ENCODE data around the gene PEBP1.
"Not testable (repeated sequence)": the region's sequence is repeated elsewhere in the genome, so short reads cannot be mapped to it uniquely, and the experiment has no call there.

The PEBP1 gene
- 81.6 to 119 (median 101) reads per million in 4 donors for total RNA-seq

DNA sequence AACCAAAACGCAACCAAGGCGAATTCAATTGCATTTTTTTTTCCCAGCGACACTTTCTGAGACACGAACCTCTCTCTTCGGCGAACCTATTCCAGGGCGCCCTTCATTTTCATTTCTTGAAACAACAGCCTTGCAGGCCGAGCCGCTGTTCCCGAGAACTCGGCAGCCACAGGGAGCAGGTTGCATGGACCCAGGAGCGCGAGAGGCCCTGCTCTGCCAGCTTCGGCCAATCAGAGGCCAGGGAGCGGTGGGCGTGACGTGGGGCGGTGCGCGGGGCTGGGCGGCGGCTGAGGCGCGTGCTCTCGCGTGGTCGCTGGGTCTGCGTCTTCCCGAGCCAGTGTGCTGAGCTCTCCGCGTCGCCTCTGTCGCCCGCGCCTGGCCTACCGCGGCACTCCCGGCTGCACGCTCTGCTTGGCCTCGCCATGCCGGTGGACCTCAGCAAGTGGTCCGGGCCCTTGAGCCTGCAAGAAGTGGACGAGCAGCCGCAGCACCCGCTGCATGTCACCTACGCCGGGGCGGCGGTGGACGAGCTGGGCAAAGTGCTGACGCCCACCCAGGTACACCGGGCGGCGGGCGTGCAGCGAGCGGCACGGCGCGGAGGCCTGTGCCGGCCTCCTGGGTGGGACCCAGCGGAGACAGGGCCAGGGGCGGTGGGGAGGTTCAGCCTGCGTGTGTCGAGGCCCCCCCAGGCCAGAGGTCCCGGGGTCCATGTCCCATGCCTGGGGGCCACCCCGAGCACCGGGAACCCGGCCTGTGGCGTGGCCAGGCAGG lies at the start of gene PEBP1:
Gene PEBP1 (plus strand): TSS at position 337 of the 771 bp plus-strand sequence. CDS start 86 bp downstream, at position 423.
- peak; percentile 81 to 92 (median 88) for DNase-seq

GRCh38 chr12:118089782-118090181 lies 46.1 kb upstream of the PEBP1 start:
- no peak for DNase-seq

DNA sequence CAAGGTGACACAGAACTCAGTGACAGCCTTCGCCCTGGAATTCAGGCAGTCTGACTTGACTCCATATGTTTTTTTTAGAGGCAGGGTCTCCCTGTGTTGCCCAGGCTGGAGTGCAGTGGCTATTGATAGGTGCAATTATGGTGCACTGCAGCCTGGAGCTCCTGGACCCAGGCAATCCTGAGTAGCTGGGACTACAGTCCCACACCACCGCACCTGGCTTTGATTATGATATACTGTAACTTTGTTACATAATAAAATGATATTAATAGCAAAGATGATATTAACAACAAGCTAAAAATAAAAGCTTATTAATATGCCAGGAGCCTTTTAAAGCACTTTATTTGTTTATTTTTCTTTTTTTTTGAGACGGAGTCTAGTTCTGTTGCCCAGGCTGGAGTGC lies 41.9 kb upstream of the PEBP1 start:
- no peak for DNase-seq

DNA sequence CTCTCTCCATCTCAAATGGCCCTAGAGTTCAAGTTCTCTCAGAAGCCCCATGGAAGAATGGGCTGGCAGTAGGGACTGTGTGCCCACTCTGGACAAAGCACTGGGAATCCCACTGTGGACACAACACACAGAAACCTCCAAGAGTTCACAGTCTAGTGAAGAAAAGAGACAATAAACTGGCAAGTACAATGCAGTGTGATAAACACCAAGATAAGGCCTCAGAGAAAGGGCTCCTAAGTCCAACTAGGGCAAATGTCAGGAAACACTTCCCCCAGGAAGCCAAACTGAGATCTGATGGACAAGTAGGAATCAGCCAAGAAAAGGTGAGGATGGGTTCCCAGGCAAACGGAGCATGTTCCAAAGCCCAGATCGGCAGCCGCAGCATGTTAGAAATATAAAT lies 37.5 kb upstream of the PEBP1 start:
- DNase-seq = no peak

DNA sequence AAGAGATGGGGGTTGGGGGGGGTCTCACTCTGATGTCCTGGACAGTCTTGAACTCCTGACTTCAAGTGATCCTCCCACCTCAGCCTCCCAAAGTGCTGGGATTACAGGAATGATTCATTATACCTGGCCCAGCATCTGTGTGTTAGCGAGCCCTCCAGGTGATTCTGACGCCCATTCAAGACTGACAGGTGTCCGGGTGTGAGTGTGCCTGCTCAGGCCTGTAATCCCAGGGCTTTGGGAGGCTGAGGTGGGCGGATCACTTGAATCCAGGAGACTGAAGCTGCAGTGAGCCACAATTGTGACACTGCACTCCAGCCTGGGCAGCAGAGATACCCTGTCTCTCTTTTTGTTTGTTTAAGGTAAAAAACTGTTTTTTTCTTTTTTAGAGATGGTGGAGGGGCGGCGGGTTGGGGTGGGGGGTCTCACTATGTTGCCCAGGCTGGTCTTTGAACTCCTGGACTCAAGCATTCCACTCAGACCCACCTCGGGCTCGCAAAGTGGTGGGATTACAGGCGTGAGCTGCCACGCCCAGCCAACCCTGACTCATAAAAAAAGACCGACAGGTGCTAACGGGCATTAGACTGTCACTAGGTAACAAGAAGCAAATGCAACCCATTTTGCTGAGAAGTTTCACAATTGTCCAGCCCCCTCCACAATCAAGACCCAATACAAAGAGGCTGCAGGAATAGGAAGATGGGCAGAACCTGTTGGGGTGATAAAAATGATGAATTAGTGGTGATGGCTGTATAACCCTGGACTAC lies 36.8 kb upstream of the PEBP1 start:
- no peak for DNase-seq

GRCh38 chr12:118101051-118101450 lies 34.9 kb upstream of the PEBP1 start:
- DNase-seq = no peak

DNA sequence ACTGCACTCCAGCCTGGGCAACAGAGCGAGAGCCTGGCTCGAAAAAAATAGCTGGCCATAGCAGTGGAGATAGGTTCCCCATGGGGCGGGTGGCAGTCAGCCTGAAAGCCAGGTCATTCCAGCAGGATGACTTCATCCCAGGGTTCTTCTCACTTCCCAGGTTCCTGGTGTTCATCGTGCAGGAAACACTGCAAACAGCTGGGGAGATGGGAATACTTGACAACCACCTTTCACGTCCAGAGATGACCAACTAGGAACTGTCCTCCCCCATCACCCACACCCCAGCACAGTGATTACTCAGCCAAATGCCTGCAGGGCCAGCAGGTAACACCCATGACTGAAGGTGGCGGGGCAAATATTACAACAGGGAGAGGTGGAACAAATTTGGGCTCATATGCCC lies 33.9 kb upstream of the PEBP1 start:
- no peak for DNase-seq

DNA sequence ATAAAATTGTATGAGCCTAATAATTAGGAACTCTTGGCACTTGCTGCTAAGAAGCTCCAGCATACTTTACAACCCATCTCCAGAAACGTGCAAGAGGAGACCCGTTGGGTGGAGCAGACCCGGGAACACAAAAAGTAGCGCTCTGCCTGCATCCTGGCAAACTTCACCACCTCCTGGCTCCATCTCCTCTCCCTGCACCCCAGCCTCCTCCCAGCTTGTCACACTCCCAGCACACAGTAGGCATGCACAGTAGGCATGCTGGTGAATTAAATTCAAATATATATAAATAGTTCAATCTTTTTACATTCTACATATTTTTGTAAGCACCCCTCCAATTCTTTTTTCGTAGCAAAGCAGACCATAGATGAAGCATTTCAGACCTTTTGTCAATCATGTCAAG lies 33.3 kb upstream of the PEBP1 start:
- DNase-seq = no peak

GRCh38 chr12:118103201-118103600 lies 32.7 kb upstream of the PEBP1 start:
- no peak for DNase-seq

GRCh38 chr12:118103601-118104382 lies 32.1 kb upstream of the PEBP1 start, which contains the start of gene VSIG10:
TSS of gene VSIG10 (minus strand) at chr12:118104011. CDS start at chr12:118103671, 340 bp downstream.
- DNase-seq = peak in 4 of 5 donors; percentile 3 to 13 (median 8)

DNA sequence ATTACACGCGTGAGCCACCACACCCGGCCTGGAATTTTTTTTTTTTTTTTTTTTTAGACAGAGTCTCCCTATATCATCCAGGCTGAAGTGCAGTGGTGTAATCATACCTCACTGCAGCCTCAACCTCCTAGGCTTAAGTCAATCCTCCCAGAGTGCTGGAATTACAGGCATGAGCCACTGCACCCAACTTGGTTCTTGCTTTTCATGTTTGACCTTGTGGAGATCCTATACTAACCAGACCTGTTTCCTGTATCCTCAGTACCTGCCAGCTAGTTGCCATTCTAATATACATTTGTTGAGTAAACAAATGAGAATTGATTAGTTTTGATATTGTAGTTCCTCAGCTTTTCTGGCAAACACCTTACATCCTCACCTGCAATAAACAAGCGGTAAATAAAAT lies 28.9 kb upstream of the PEBP1 start:
- no peak for DNase-seq

GRCh38 chr12:118107694-118108093 lies 28.2 kb upstream of the PEBP1 start:
- no peak for DNase-seq

- no peak for DNase-seq
These were observed 26.8 kb upstream of the PEBP1 start for GRCh38 chr12:118109088-118109487.

DNA sequence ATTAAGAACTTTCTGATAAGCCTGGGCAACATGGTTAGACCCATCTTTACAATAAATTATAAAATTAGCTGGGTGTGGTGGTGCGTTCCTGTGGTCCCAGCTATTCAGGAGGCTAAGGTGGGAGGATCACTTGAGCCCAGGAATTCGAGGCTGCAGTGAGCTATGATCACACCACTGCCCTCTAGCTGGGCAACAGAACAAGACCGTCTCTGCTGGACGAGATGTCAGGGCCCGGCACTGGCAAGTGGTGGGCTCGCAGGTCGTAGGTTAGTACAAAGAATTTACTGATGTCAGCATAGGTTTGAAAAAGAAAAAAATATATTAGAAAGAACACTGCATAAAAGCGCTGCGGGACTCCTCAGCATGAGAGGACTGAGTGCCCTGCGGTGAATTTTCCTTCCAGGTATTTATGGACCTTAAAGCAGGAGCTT lies 16.5 kb upstream of the PEBP1 start:
- DNase-seq = no peak

DNA sequence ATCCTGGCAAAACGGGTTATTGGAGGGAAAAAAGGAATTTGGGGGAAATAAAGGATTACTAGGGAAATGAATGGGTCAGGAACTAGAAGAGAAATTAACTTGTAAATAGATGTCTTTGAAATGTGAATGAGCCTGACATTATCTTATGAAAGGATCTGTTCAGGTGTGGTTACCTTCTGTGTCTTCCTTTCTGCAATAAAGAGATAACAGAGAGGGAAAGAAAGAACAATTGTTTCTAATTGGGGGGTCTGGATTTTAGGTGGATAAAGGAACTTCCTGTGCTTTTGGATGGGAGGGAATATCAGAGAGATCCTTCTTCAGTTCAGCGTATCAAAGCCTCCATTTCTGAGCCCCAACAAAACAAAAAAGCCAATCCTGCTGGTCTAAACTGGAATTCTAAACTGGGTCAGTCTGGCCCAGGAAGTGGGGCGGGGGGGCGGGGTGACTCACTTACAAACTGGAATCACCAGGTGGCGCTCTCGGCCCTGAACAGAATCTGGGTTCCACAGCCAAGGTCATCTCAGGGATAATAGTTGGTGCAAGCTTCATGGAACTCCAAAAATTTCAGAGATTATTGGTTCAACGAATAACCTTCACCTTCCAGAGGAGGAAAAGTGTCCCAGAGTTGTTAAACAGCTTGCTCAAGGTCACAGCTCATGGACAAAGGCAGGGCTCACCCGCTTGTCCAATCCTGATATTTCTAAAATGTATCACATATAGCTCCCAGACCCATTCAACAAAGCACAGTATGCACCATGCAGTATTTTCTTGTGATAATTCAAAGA lies 15.2 kb upstream of the PEBP1 start:
- peak; percentile 24 to 53 (median 47) for DNase-seq

GRCh38 chr12:118122264-118122663 lies 13.7 kb upstream of the PEBP1 start:
- no peak for DNase-seq

GRCh38 chr12:118124333-118124874 lies 11.5 kb upstream of the PEBP1 start:
- no peak for DNase-seq

- no peak for DNase-seq
These were observed 10.2 kb upstream of the PEBP1 start for GRCh38 chr12:118125743-118126118.

- DNase-seq = no peak
These were observed 9.7 kb upstream of the PEBP1 start for GRCh38 chr12:118126119-118126757.

DNA sequence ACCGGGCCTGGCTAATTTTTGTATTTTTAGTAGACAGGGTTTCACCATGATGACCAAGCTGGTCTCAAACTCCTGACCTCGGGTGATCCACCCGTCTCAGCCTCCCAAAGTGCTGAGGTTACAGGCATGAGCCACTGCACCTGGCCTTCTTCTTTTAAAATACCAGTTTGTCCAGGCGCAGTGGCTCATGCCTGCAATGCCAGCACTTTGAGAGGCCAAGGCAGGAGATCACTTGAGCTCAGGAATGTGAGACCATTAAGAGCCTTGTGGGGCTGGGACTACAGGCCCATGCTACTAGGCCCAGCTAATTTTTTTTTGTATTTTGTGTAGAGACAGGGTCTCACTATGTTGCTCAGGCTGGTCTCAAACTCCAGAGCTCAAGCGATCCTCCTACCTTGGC lies 8.1 kb upstream of the PEBP1 start:
- DNase-seq = no peak

DNA sequence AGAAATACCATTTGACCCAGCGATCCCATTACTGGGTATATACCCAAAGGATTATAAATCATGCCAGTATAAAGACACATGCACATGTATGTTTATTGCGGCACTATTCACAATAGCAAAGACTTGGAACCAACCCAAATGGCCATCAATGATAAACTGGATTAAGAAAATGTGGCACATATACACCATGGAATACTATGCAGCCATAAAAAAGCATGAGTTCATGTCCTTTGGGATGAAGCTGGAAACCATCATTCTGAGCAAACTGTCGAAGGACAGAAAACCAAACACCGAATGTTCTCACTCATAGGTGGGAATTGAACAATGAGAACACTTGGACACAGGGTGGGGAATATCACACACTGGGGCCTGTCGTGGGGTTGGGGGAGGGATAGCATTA lies 6.5 kb upstream of the PEBP1 start:
- DNase-seq = not testable (repeated sequence)

Measured in T-helper 1 cell (primary cell).